ENCODE data around the gene MAGEA2B. TPM values are rescaled to one million over a fixed set of nuclear protein-coding genes. Genes with fewer than 3 reads are reported as not detected.
"Not testable (repeated sequence)": the region's sequence is repeated elsewhere in the genome, so short reads cannot be mapped to it uniquely, and the experiment has no call there.

The MAGEA2B gene
- total RNA-seq, 3 donors from 2014 or later (not counting 1 experiment from before 2014, with no cell fraction given): not detected

DNA sequence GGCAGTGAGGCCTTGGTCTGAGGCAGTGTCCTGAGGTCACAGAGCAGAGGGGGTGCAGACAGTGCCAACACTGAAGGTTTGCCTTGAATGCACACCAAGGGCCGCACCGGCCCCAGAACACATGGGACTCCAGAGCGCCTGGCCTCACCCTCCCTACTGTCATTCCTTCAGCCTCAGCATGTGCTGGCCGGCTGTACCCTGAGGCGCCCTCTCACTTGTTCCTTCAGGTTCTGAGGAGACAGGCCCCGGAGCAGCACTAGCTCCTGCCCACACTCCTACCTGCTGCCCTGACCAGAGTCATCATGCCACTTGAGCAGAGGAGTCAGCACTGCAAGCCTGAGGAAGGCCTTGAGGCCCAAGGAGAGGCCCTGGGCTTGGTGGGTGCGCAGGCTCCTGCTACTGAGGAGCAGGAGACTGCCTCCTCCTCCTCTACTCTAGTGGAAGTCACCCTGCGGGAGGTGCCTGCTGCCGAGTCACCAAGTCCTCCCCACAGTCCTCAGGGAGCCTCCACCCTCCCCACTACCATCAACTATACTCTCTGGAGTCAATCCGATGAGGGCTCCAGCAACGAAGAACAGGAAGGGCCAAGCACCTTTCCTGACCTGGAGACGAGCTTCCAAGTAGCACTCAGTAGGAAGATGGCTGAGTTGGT, 21.6 kb downstream of the MAGEA2B start:
- H3K4me3 ChIP-seq (ENCODE audit: low read length): no peak overlapping the region
- WGBS (ENCODE audit: insufficient coverage): 86% methylated on average over 11 of the region's 12 CpGs
- H3K9me3 ChIP-seq (ENCODE audit: control insufficient read depth, insufficient read depth, low read length): no peaks in the 10 kb centered on the region
- Mint-ChIP-seq H3K4me3 (no peak overlapping the region), H3K36me3 (no peaks in the 10 kb centered on the region), H3K27ac (no peak overlapping the region), H3K4me1 (no peaks in the 10 kb centered on the region), H3K9me3 (no peaks in the 10 kb centered on the region), H3K27me3 (ENCODE audit: low read depth in 2 of 2) (peaks cover 0 to 17% of the 10 kb centered on the region in 2 donors)
- no peaks in the 10 kb centered on the region for H3K4me1 ChIP-seq (ENCODE audit: control insufficient read depth, insufficient read depth, low read length)
- H3K27ac ChIP-seq (ENCODE audit: low read length): no peak overlapping the region
- intact Hi-C loops (cut with micrococcal nuclease): no loop called here
- DNase-seq: no peak
- TF ChIP-seq, protein P1, sequence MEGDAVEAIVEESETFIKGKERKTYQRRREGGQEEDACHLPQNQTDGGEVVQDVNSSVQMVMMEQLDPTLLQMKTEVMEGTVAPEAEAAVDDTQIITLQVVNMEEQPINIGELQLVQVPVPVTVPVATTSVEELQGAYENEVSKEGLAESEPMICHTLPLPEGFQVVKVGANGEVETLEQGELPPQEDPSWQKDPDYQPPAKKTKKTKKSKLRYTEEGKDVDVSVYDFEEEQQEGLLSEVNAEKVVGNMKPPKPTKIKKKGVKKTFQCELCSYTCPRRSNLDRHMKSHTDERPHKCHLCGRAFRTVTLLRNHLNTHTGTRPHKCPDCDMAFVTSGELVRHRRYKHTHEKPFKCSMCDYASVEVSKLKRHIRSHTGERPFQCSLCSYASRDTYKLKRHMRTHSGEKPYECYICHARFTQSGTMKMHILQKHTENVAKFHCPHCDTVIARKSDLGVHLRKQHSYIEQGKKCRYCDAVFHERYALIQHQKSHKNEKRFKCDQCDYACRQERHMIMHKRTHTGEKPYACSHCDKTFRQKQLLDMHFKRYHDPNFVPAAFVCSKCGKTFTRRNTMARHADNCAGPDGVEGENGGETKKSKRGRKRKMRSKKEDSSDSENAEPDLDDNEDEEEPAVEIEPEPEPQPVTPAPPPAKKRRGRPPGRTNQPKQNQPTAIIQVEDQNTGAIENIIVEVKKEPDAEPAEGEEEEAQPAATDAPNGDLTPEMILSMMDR (IDR thresholded peaks at IDR 0.05): no peak
- no peaks in the 10 kb centered on the region for H3K27me3 ChIP-seq (ENCODE audit: control insufficient read depth, insufficient read depth, low read length)
- no peaks in the 10 kb centered on the region for H3K36me3 ChIP-seq (ENCODE audit: control insufficient read depth, insufficient read depth, low read length)
- ATAC-seq: no peak

DNA sequence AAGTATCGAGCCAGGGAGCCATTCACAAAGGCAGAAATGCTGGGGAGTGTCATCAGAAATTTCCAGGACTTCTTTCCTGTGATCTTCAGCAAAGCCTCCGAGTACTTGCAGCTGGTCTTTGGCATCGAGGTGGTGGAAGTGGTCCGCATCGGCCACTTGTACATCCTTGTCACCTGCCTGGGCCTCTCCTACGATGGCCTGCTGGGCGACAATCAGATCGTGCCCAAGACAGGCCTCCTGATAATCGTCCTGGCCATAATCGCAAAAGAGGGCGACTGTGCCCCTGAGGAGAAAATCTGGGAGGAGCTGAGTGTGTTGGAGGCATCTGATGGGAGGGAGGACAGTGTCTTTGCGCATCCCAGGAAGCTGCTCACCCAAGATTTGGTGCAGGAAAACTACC, 22.1 kb downstream of the MAGEA2B start:
- H3K9me3 Mint-ChIP-seq; H3K27me3 ChIP-seq (ENCODE audit: control insufficient read depth, insufficient read depth, low read length); H3K9me3 ChIP-seq (ENCODE audit: control insufficient read depth, insufficient read depth, low read length); intact Hi-C loops (cut with micrococcal nuclease); H3K4me1 ChIP-seq (ENCODE audit: control insufficient read depth, insufficient read depth, low read length); H3K27ac ChIP-seq (ENCODE audit: low read length); H3K4me3 ChIP-seq (ENCODE audit: low read length); H3K27ac Mint-ChIP-seq; H3K36me3 Mint-ChIP-seq; DNase-seq; H3K4me1 Mint-ChIP-seq; H3K36me3 ChIP-seq (ENCODE audit: control insufficient read depth, insufficient read depth, low read length); ATAC-seq; H3K4me3 Mint-ChIP-seq: not testable (repeated sequence)
- peaks cover 0 to 12% of the 10 kb centered on the region in 2 donors for H3K27me3 Mint-ChIP-seq (ENCODE audit: low read depth in 2 of 2)
- WGBS (ENCODE audit: insufficient coverage): 84% methylated on average over 12 of the region's 12 CpGs

DNA sequence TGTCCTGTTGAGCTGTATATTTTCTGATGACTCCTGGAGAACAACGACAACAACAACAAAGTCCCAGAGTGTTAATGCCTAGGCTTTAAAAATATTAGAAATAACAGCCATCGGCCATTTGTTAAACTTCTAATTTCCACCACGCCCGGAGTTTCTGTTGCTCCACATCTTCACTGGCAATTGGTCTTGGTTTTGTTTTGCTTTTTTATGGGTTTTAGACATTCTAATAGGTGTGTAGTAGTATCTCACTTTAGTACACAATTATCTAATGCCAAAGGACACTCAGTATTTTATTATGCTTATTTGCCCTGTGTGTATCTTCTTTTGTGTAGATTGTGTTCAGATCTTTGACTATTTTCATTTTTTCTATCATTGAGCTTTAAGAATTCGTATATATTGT, 24.1 kb downstream of the MAGEA2B start:
- Histone ChIP-seq H3K27me3 (ENCODE audit: control insufficient read depth, insufficient read depth, low read length) (no peaks in the 10 kb centered on the region), H3K9me3 (ENCODE audit: control insufficient read depth, insufficient read depth, low read length) (no peaks in the 10 kb centered on the region), H3K4me1 (ENCODE audit: control insufficient read depth, insufficient read depth, low read length) (no peaks in the 10 kb centered on the region), H3K36me3 (ENCODE audit: control insufficient read depth, insufficient read depth, low read length) (no peaks in the 10 kb centered on the region), H3K4me3 (ENCODE audit: low read length) (no peak overlapping the region), H3K27ac (ENCODE audit: low read length) (no peak overlapping the region)
- Mint-ChIP-seq H3K27ac (no peak overlapping the region), H3K9me3 (no peaks in the 10 kb centered on the region), H3K4me3 (no peak overlapping the region), H3K4me1 (no peaks in the 10 kb centered on the region), H3K27me3 (ENCODE audit: low read depth in 2 of 2) (no peaks in the 10 kb centered on the region), H3K36me3 (no peaks in the 10 kb centered on the region)
- DNase-seq (no peak), ATAC-seq (no peak)
- 71% methylated on average over 1 of the region's 5 CpGs for WGBS (ENCODE audit: insufficient coverage)
- intact Hi-C loops (cut with micrococcal nuclease): no loop called here
- TF ChIP-seq, protein P1 (IDR thresholded peaks at IDR 0.05): no peak

DNA sequence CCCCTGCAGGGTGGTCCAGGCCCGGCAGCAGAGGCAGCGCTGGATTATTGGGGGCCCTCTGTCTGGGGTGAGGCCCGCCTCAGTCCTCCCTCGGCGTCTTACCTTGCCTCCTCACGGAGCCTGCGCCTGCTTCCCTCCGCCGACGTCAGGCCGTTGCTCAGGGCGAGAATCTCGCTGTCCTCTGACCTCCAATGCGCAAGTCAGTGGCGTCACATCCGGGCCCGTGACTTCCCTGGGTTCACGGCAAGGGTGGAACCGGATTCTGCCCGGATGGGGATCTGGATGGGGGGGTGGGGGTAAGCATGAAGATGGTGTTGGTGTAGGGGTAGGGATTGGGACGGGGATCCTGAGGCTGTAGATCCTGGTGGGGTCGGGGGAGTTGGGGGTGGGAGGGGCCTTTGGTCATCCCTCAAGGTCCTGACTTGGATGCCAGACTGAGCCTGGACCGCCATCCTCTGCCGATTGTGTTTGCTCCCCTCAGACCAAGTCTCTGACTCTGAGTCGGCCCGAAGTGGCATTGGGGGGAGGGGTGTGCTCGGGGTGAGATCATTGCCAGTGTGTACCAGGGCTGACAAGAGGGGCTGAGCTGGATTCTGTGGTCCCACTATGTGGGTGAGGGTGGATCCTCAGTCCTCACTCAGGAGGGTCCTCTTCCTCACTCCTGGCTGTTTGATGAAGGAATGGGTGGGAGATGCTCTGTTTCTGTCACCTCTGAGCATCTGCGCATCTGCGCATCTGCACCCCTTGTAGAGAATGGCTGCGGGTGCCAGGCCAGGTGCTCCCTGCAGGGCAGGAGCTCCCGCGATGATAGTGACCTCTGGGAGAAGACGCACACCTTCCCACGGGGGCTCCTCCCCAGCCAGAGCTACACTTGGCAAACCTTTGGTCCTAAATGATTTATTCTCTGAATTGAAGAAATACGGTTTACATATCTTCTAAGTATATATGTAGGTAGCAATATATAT, 39.5 kb downstream of the MAGEA2B start, which contains the start of gene MAGEA2:
MAGEA2 (minus strand) TSS at position 157 of the 965 bp plus-strand sequence. CDS start 2,479 bp downstream, outside the sequence.
- H3K9me3 Mint-ChIP-seq; H3K36me3 ChIP-seq (ENCODE audit: control insufficient read depth, insufficient read depth, low read length); H3K27me3 Mint-ChIP-seq (ENCODE audit: low read depth in 2 of 2); H3K4me1 ChIP-seq (ENCODE audit: control insufficient read depth, insufficient read depth, low read length); H3K4me3 ChIP-seq (ENCODE audit: low read length); H3K4me3 Mint-ChIP-seq; intact Hi-C loops (cut with micrococcal nuclease); ATAC-seq; H3K27ac ChIP-seq (ENCODE audit: low read length); DNase-seq; H3K9me3 ChIP-seq (ENCODE audit: control insufficient read depth, insufficient read depth, low read length); H3K27me3 ChIP-seq (ENCODE audit: control insufficient read depth, insufficient read depth, low read length); H3K27ac Mint-ChIP-seq; H3K4me1 Mint-ChIP-seq; H3K36me3 Mint-ChIP-seq: not testable (repeated sequence)
- WGBS (ENCODE audit: insufficient coverage): no CpG with 5 or more reads among the region's 35 CpGs

DNA sequence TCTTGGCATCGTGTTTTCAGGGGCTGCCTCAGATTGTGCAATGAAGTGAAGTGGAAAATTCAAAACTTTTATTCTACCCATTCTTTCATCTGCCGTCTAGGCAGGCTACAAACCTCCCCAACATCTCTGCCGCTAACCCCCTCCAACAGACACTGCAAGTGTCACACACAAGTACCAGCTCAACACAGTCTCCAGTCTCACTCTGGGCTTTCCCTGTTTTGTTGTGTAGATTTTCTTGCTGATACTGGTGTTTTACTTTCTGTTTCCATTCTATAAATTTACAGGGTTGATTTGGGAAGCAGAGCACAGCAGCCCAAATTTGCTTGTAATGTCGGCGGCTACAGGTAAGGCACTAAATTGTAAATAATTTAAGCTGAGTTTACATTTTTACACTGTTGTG, 40.4 kb downstream of the MAGEA2B start:
- DNase-seq; H3K4me1 ChIP-seq (ENCODE audit: control insufficient read depth, insufficient read depth, low read length); H3K4me3 Mint-ChIP-seq; ATAC-seq; H3K27ac ChIP-seq (ENCODE audit: low read length); H3K36me3 ChIP-seq (ENCODE audit: control insufficient read depth, insufficient read depth, low read length); H3K4me3 ChIP-seq (ENCODE audit: low read length); H3K36me3 Mint-ChIP-seq; H3K27me3 Mint-ChIP-seq (ENCODE audit: low read depth in 2 of 2); H3K27ac Mint-ChIP-seq; H3K9me3 Mint-ChIP-seq; H3K9me3 ChIP-seq (ENCODE audit: control insufficient read depth, insufficient read depth, low read length); H3K4me1 Mint-ChIP-seq; H3K27me3 ChIP-seq (ENCODE audit: control insufficient read depth, insufficient read depth, low read length); intact Hi-C loops (cut with micrococcal nuclease): not testable (repeated sequence)
- WGBS (ENCODE audit: insufficient coverage): no CpG with 5 or more reads among the region's 5 CpGs

DNA sequence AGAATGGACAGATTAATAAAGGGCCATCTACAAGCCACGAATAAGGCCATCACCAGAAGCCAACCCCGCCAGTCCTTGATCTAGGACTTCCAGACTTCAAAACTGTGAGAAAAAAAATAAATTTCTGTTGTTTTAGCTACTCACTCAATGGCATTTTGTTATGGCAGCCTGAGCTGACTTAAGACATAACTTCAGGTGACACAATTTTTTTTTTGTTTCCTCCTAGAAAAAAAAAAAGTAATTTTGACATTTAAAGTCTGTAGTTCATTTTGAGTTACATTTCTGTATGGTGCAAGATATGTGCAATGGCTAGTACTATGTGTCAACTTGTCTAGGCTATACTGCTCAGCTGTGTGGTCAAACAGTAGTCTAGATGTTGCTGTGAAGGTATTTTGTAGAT, 44.5 kb downstream of the MAGEA2B start, which contains the start of gene CSAG3:
CSAG3 (plus strand) TSS at position 301 of the 400 bp plus-strand sequence.
- not testable (repeated sequence) for H3K36me3 Mint-ChIP-seq, H3K4me3 Mint-ChIP-seq

More for the DNA sequence above, 44.5 kb downstream of the MAGEA2B start, which contains the start of gene CSAG3:
- H3K27me3 Mint-ChIP-seq (ENCODE audit: low read depth in 2 of 2); H3K27me3 ChIP-seq (ENCODE audit: control insufficient read depth, insufficient read depth, low read length); intact Hi-C loops (cut with micrococcal nuclease); H3K4me1 Mint-ChIP-seq; H3K9me3 ChIP-seq (ENCODE audit: control insufficient read depth, insufficient read depth, low read length); H3K27ac Mint-ChIP-seq; ATAC-seq; H3K27ac ChIP-seq (ENCODE audit: low read length); H3K36me3 ChIP-seq (ENCODE audit: control insufficient read depth, insufficient read depth, low read length); H3K9me3 Mint-ChIP-seq; DNase-seq; H3K4me1 ChIP-seq (ENCODE audit: control insufficient read depth, insufficient read depth, low read length); H3K4me3 ChIP-seq (ENCODE audit: low read length): not testable (repeated sequence)
- no CpG with 5 or more reads among the region's 2 CpGs for WGBS (ENCODE audit: insufficient coverage)
